Measurements from ENCODE around the gene TIMM44.

DNA sequence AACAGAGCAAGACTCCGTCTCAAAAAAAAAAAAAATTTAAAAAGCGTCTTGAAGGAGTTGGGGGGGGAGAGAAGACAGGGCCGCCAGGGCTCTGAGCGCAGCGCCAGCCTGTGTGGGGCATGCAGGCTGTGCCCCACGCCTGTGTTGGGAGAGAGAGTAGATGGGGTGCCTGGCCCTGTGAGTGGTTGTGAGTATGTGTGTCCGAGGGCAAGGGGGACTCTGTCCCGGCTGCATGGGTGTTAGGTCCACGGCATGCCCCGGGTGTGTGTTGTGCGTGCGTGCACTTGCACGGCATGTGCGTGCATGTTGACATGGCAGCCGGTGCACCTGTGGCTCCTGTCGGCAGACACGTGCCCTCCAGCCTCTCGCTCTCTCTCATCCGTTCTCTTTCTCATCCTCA is 36.3 kb downstream of the TIMM44 start:
- no peak for TF ChIP-seq POLR2A (IDR thresholded peaks at IDR 0.05; ENCODE audit: low read depth)
- TF ChIP-seq, protein P1, sequence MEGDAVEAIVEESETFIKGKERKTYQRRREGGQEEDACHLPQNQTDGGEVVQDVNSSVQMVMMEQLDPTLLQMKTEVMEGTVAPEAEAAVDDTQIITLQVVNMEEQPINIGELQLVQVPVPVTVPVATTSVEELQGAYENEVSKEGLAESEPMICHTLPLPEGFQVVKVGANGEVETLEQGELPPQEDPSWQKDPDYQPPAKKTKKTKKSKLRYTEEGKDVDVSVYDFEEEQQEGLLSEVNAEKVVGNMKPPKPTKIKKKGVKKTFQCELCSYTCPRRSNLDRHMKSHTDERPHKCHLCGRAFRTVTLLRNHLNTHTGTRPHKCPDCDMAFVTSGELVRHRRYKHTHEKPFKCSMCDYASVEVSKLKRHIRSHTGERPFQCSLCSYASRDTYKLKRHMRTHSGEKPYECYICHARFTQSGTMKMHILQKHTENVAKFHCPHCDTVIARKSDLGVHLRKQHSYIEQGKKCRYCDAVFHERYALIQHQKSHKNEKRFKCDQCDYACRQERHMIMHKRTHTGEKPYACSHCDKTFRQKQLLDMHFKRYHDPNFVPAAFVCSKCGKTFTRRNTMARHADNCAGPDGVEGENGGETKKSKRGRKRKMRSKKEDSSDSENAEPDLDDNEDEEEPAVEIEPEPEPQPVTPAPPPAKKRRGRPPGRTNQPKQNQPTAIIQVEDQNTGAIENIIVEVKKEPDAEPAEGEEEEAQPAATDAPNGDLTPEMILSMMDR (IDR thresholded peaks at IDR 0.05): no peak
- no peak for TF ChIP-seq POLR2AphosphoS5 (IDR thresholded peaks at IDR 0.05)
- no peak for TF ChIP-seq EP300 (IDR thresholded peaks at IDR 0.05)

Data from esophagus muscularis mucosa (tissue), 4 donors.